Central memory CD8-positive, alpha-beta T cell (primary cell): ENCODE measurements around the gene FARS2.

Experiments used
- ATAC-seq: fragments of 150-1000 bp; cut with Tn5 transposase; replicated peaks from 2 replicates; pipeline ENCODE4 v1.10.0; 2022; ENCODE audit warnings: mild to moderate bottlenecking, moderate FRiP score, moderate number of reproducible peaks; ENCODE audit not compliant: poor library complexity, severe bottlenecking; ENCODE audit errors: extremely low read depth
- DNase-seq, 2 donors: peaks; one replicate each; pipeline ENCODE4 v3.0.0; 2021; ENCODE audit warnings: low spot score in 2 of 2
- H3K27ac Mint-ChIP-seq: one replicate; pipeline ENCODE4 v1.8.0; 2022; ENCODE audit warnings: low read depth, mild to moderate bottlenecking, moderate library complexity, mixed read lengths
- H3K27me3 Mint-ChIP-seq: one replicate; pipeline ENCODE4 v1.8.0; 2022; ENCODE audit warnings: mixed read lengths
- H3K36me3 Mint-ChIP-seq: one replicate; pipeline ENCODE4 v1.8.0; 2022; ENCODE audit warnings: mild to moderate bottlenecking, moderate library complexity, mixed read lengths; ENCODE audit not compliant: insufficient read depth
- H3K4me1 Mint-ChIP-seq: one replicate; pipeline ENCODE4 v1.8.0; 2022; ENCODE audit warnings: mixed read lengths
- H3K4me3 Mint-ChIP-seq: one replicate; pipeline ENCODE4 v1.8.0; 2022; ENCODE audit warnings: mild to moderate bottlenecking, moderate library complexity, mixed read lengths
- H3K9me3 Mint-ChIP-seq: one replicate; pipeline ENCODE4 v1.8.0; 2022; ENCODE audit warnings: mixed read lengths

FARS2 gene

DNA sequence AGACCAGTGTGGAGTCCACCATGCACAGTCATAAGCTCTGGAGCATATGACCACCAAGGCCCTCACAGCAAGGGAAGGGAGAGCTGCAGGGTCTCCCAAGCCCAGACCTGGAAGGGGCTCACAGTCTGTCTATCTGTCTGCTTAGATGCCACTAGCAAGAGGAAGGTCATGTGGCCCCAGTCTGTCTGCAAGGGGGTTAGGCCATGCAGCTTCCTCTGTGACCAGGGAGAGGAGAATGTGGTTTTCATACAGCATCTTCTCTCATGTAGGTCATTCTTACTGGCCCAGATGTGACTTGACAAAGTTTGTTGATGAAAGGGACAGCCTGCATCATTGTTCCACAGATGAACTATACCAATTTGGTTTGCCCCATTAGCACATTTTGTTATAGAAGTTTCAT, 260.8 kb downstream of the FARS2 start:
- H3K36me3 Mint-ChIP-seq = peaks cover 4% of the 10 kb centered on the region
- no peak overlapping the region for H3K27ac Mint-ChIP-seq
- ATAC-seq (no peak), DNase-seq (no peak)
- no peak overlapping the region for H3K4me3 Mint-ChIP-seq
- H3K4me1 Mint-ChIP-seq = peaks cover 37% of the 10 kb centered on the region
- no peaks in the 10 kb centered on the region for H3K9me3 Mint-ChIP-seq
- no peaks in the 10 kb centered on the region for H3K27me3 Mint-ChIP-seq

DNA sequence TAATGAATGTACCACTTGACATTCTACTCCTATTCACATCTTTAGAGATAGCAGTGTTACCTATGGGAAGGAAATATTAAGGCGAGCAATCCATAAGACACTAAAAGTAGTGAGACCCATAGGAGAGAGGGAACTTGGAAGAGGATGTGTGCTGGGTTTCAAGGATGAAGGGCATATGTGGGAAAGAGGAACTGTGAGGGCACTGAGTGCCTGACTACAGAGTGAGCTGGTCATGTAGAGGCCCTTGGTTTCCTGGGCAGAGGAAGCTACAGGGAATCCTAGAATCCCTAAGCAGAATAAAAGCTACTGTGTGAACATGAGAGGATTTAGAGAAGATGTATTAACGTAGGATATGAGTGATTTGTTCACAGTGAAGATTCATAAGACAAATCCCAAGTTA, 262.8 kb downstream of the FARS2 start:
- Mint-ChIP-seq H3K9me3 (no peaks in the 10 kb centered on the region), H3K36me3 (no peaks in the 10 kb centered on the region), H3K4me3 (no peak overlapping the region), H3K4me1 (peaks cover 24% of the 10 kb centered on the region), H3K27me3 (no peaks in the 10 kb centered on the region), H3K27ac (no peak overlapping the region)
- no peak for ATAC-seq
- DNase-seq = no peak

DNA sequence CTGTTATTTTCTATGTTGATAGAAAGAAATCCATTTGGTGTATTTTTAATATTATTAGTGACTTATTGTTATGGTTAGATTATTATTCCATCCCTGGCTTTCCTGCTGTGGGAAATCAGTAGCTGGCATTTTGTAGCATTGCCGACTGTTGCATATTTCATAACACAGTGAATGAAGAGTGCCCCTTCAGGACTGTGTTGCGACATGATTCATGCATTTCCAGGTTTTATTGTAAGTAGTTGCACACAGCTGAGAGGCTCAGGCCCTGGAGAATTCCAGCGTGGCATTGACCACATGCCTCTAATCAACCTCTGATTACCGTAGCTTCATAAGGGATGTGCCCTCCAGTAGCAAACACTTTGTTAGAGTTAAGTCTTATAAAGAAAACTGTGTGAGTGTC, 263.9 kb downstream of the FARS2 start:
- Mint-ChIP-seq H3K27me3 (no peaks in the 10 kb centered on the region), H3K4me3 (no peak overlapping the region), H3K36me3 (no peaks in the 10 kb centered on the region), H3K4me1 (peaks cover 19% of the 10 kb centered on the region), H3K27ac (no peak overlapping the region), H3K9me3 (no peaks in the 10 kb centered on the region)
- DNase-seq (no peak), ATAC-seq (no peak)

DNA sequence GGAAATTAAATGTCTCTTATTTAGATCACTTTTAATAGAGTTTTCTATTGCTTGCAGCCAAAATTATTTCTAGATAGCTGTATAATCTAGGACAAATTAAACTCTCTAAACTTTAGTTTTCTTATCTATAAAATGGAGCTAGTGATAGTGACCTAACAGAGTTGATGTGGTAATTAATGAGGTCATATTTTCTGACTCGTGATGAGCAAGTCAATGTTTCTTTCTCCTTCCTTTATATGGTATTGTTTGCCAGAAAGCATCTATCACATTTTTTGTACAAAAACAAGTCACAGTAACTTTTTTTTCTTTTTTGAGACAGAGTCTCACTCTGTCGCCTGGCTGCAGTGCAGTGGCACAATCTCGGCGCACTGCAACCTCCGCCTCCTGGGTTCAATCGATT, 267.7 kb downstream of the FARS2 start:
- DNase-seq (no peak), ATAC-seq (no peak)
- Mint-ChIP-seq H3K4me1 (peaks cover 3% of the 10 kb centered on the region), H3K36me3 (no peaks in the 10 kb centered on the region), H3K4me3 (no peak overlapping the region), H3K27ac (no peak overlapping the region), H3K9me3 (no peaks in the 10 kb centered on the region), H3K27me3 (no peaks in the 10 kb centered on the region)

DNA sequence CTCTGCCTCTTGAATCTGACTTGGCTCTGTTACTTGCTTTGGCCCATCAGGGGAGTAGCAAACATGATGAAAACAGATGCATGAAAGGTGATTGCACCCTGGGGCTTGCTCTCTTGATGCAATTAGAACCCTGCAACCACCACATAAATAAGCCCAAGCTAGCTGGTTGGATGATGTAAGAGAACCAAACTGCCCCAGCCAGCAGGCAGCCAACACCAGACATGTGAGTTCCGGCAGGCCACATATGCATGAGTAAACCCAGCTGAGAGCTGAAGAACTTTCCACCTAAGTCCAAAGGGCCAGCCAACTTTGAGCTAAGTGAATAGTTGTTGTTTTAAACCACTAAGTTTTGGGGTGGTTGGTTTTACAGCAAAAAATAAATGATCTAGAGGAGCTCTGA, 268.4 kb downstream of the FARS2 start:
- H3K9me3 Mint-ChIP-seq = no peaks in the 10 kb centered on the region
- no peaks in the 10 kb centered on the region for H3K27me3 Mint-ChIP-seq
- H3K36me3 Mint-ChIP-seq = no peaks in the 10 kb centered on the region
- H3K27ac Mint-ChIP-seq = no peak overlapping the region
- no peaks in the 10 kb centered on the region for H3K4me1 Mint-ChIP-seq
- DNase-seq (no peak), ATAC-seq (no peak)
- H3K4me3 Mint-ChIP-seq = no peak overlapping the region

DNA sequence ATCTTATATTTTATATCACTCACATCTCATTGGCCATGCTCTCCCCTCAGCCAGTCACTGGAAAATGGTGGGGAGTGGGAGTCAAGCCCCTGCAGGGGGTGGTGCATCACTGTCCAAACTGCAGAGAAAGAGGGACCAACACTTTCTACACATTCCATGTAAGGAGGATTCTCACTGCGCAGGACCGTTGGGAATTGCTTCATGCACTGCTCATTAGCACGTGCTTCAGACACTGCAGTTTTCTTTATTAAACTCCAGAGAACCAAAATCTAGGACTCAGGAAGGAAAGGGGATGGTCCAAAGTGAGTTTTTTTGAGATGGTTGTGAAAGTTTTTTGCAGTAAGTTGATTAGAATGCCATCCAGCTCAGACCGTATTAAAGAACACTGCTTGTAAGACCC, 269.8 kb downstream of the FARS2 start:
- no peaks in the 10 kb centered on the region for H3K27me3 Mint-ChIP-seq
- no peaks in the 10 kb centered on the region for H3K9me3 Mint-ChIP-seq
- no peak overlapping the region for H3K4me3 Mint-ChIP-seq
- H3K36me3 Mint-ChIP-seq = peaks cover 2% of the 10 kb centered on the region
- DNase-seq (no peak), ATAC-seq (no peak)
- no peaks in the 10 kb centered on the region for H3K4me1 Mint-ChIP-seq
- no peak overlapping the region for H3K27ac Mint-ChIP-seq

DNA sequence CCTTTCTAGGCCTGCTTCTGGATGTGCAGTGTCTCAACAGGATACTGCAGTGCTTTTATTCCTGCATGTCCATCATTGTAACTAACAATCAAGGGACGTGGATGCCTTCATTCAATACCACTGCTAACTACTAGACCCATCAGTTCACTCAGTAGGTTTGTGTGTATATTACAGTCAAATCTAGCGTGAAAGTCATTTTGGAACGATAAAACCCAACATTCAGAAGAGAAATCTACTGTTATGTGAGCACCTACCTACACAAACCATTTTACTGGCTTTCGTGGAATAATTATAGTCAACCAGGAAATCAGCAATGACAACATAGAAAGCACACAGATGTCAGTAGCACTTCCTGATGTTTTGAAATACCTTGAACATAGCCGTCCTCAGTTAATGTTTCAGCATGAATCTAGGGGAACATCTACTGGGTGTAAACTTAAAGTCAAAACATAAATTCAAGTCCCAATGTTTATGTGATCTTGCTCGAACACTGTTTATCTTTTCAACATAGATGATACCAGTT, 270.6 kb downstream of the FARS2 start:
- Mint-ChIP-seq H3K4me1 (no peaks in the 10 kb centered on the region), H3K36me3 (peaks cover 2% of the 10 kb centered on the region), H3K27ac (no peak overlapping the region), H3K4me3 (no peak overlapping the region), H3K9me3 (no peaks in the 10 kb centered on the region), H3K27me3 (no peaks in the 10 kb centered on the region)
- ATAC-seq (no peak), DNase-seq (no peak)

DNA sequence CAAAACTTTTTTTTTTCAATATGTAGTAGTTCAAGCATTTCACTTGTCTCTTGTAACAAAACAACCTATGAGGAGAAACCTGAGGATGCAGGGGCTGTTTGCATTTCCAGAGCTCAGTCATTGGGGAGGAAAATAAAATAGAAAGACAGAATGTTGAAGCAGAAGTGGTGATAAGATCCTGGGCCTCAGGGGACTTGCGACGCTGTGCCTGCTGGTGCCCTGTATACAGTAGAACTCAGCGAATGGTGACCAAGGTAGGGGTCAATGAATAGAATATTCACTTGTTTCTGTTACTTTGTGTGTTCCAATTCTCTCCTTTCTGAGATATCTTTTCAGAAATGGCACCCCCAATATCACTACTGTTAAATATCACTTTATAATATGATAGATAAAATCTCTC, 271.6 kb downstream of the FARS2 start:
- no peaks in the 10 kb centered on the region for H3K27me3 Mint-ChIP-seq
- H3K4me1 Mint-ChIP-seq = no peaks in the 10 kb centered on the region
- H3K27ac Mint-ChIP-seq = no peak overlapping the region
- ATAC-seq (no peak), DNase-seq (no peak)
- H3K9me3 Mint-ChIP-seq = no peaks in the 10 kb centered on the region
- H3K36me3 Mint-ChIP-seq = peaks cover 2% of the 10 kb centered on the region
- no peak overlapping the region for H3K4me3 Mint-ChIP-seq

DNA sequence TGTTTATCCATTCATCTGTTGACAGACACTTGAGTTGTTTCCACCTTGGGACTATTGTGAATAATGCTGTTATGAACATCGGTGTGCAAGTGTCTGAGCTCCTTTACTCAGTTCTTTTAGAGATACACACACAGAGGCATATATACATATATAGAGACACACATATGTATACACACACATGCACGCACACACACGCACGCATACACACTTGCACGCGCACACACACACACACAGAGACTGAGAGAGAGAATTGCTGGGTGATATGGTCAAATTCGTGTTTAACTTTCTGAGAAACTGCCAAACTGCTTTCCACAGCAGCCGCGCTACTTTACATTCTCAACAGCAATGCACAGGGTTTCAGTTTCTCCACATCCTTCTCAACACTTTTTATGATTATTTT, 273.3 kb downstream of the FARS2 start:
- Mint-ChIP-seq H3K4me1 (no peaks in the 10 kb centered on the region), H3K27me3 (no peaks in the 10 kb centered on the region), H3K27ac (no peak overlapping the region), H3K36me3 (peaks cover 2% of the 10 kb centered on the region), H3K9me3 (no peaks in the 10 kb centered on the region), H3K4me3 (no peak overlapping the region)
- no peak for DNase-seq
- ATAC-seq = no peak

DNA sequence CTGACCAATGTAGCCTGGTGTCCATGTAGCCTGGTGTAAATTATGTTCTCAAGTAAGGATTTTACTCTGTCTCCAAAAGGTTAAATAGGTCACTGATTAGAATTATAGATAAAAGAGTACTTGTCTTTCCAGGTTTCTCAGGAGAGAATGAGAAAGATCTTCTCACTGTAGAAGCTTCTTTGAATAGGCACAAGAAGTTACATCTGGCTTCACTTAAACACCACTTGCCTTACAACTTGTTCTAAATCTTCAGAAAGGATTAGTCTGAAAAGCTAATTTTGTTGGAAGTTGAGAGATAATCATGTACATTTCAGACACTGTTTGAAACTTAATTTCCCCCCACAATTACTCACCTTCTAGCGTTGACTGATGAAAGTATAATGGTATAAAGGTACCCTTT, 275.3 kb downstream of the FARS2 start:
- Mint-ChIP-seq H3K9me3 (no peaks in the 10 kb centered on the region), H3K27me3 (no peaks in the 10 kb centered on the region), H3K36me3 (peaks cover 2% of the 10 kb centered on the region), H3K27ac (no peak overlapping the region), H3K4me1 (peaks cover 6% of the 10 kb centered on the region), H3K4me3 (no peak overlapping the region)
- ATAC-seq (no peak), DNase-seq (no peak)

DNA sequence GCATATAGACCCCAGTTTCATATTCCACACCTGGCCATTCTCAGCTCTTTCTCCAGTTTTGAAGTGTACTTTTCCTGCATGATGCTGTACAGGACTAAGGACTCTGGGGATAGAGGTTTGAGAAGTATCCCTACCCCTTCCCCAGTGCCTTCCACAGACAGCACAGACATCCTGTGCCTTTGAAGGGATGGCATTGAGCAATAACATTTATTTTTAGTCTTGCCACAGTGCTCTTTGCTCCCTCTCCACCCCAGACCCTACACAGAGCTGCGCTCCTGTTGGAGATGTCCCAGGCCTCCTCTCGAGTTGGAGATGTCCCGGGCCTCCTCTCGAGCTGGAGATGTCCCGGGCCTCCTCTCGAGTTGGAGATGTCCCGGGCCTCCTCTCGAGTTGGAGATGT, 275.8 kb downstream of the FARS2 start:
- Mint-ChIP-seq H3K27ac (no peak overlapping the region), H3K4me1 (peaks cover 6% of the 10 kb centered on the region)

DNA sequence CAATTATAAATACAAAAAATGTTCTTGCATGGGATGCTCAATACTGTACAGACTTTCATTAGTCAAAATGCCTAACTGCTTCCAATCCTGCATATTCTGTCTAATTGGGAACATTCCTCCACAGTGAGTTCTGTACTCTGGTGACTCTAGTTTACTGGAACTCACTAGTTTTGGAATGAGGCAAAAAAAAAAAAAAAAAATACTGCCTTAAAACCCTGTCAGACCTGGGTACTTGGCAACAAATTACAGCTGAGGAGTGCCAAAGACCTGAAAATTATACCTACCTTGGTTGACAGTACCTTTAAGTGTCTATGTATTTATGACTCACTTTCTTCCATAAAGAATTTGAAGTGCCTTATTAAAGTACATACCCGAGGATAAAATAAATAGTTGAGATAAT, 276.7 kb downstream of the FARS2 start:
- Mint-ChIP-seq H3K4me1 (peaks cover 6% of the 10 kb centered on the region), H3K9me3 (no peaks in the 10 kb centered on the region), H3K4me3 (no peak overlapping the region), H3K27ac (no peak overlapping the region), H3K36me3 (peaks cover 2% of the 10 kb centered on the region), H3K27me3 (no peaks in the 10 kb centered on the region)
- DNase-seq (no peak), ATAC-seq (no peak)

More for the DNA sequence above, 275.8 kb downstream of the FARS2 start:
- H3K4me3 Mint-ChIP-seq = no peak overlapping the region
- ATAC-seq (no peak), DNase-seq (no peak)
- peaks cover 2% of the 10 kb centered on the region for H3K36me3 Mint-ChIP-seq
- H3K9me3 Mint-ChIP-seq = no peaks in the 10 kb centered on the region
- H3K27me3 Mint-ChIP-seq = no peaks in the 10 kb centered on the region

DNA sequence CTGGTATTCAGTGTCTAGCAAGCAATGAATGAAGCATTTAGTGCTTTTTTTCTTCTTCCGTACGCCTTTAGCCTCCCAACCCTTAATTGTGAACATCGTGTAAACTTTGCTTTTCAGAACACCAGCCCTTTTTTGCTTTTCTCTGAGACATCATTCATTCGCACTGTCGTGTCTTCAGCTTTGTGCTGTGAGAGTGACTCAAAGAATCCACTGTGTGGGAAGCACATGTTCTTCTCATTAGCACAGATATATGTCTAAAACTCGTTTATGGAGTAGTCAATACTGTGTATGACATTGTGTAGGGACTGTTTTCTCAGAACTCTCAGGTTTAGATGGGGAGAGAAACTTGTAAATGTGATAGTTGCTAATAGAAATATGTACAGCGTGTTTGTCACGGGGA, 279.1 kb downstream of the FARS2 start:
- Mint-ChIP-seq H3K36me3 (peaks cover 2% of the 10 kb centered on the region), H3K27me3 (no peaks in the 10 kb centered on the region), H3K9me3 (no peaks in the 10 kb centered on the region), H3K27ac (no peak overlapping the region), H3K4me3 (no peak overlapping the region), H3K4me1 (peaks cover 6% of the 10 kb centered on the region)
- no peak for ATAC-seq
- DNase-seq = no peak

DNA sequence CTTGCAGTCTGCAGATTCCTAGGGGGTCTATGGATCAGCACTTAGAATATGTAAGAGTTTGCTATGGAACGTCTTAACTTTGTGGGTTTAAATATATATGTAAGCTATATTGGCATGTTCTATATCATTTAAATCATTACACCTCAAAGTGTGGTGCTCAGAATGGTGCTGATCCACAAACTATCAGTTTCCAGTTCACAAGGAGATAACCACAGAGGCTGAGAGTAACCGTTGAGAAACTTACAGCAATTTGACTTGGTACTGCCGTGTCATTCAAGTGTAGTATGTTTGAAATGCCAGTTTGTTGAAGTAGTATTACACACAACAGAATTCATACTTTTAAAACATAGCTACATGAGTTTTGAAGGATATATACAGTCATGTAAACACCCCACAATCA, 279.7 kb downstream of the FARS2 start:
- Mint-ChIP-seq H3K4me1 (peaks cover 6% of the 10 kb centered on the region), H3K36me3 (peaks cover 3% of the 10 kb centered on the region), H3K27me3 (no peaks in the 10 kb centered on the region), H3K27ac (no peak overlapping the region), H3K4me3 (no peak overlapping the region), H3K9me3 (no peaks in the 10 kb centered on the region)
- ATAC-seq (no peak), DNase-seq (no peak)
